Stomach (tissue), 9 donors: Measurements from ENCODE around the gene PNMA8B. TPM values are rescaled to one million over a fixed set of nuclear protein-coding genes. Genes with fewer than 3 reads are reported as not detected.
A peak's percentile ranks its signal among the peaks of the same experiment; 100 is the strongest.
"Not testable (repeated sequence)": the region's sequence is repeated elsewhere in the genome, so short reads cannot be mapped to it uniquely, and the experiment has no call there.

Experiments used
- DNase-seq, 2 donors: peaks; one replicate each; pipeline versions ENCODE4 v3.0.0 to v3.0.0-alpha.2; 2013 to 2019
- H3K27ac ChIP-seq, 5 donors: fragments of 200-600 bp in 4 of 5; sonication (generic) in 4 of 5; one replicate each; pipeline ENCODE4 v1.5.1; 2013 to 2019; ENCODE audit warnings: mild to moderate bottlenecking in 1 of 5, moderate library complexity in 1 of 5
- H3K27me3 ChIP-seq, 3 donors: fragments of 200-600 bp; sonication (generic); one replicate each; pipeline ENCODE4 v1.5.1; 2017 to 2019; ENCODE audit warnings: mixed run types in 1 of 3
- H3K36me3 ChIP-seq, 4 donors: fragments of 200-600 bp; sonication (generic); 1 replicate in 3 of 4; 2 replicates in 1 of 4; pipeline ENCODE4 v1.5.1; 2016 to 2019
- H3K4me1 ChIP-seq, 4 donors: fragments of 200-600 bp; sonication (generic); one replicate each; pipeline ENCODE4 v1.5.1; 2016 to 2019
- H3K4me3 ChIP-seq, 4 donors: fragments of 200-600 bp; sonication (generic) in 3 of 4; one replicate each; pipeline ENCODE4 v1.5.1; 2016 to 2019; ENCODE audit warnings: mild to moderate bottlenecking in 1 of 4
- H3K9me3 ChIP-seq, 4 donors: fragments of 200-600 bp; sonication (generic); one replicate each; pipeline ENCODE4 v1.5.1; 2016 to 2019
- CTCF ChIP-seq, 7 experiments: fragments of 450-650 bp in 4 of 7; fragments of 200-600 bp in 3 of 7; sonication (generic) in 3 of 7; IDR thresholded peaks; one replicate each; pipeline ENCODE4 v1.5.1; 2016 to 2019; ENCODE audit warnings: antibody characterized with exemption in 7 of 7, control low read depth in 2 of 7, mild to moderate bottlenecking in 1 of 7
- EP300 ChIP-seq: sonication (generic); formaldehyde crosslinking; IDR thresholded peaks from one replicate; pipeline ENCODE4 v1.6.1; 2017; ENCODE audit warnings: antibody characterized with exemption
- POLR2A ChIP-seq, 4 donors: fragments of 450-650 bp; IDR thresholded peaks; one replicate each; pipeline ENCODE4 v1.6.1; 2016; ENCODE audit warnings: antibody characterized with exemption in 4 of 4, control low read depth in 2 of 4, mild to moderate bottlenecking in 1 of 4, moderate library complexity in 1 of 4
- POLR2AphosphoS5 ChIP-seq, 3 donors: sonication (generic); formaldehyde crosslinking; IDR thresholded peaks; one replicate each; pipeline ENCODE4 v1.6.1; 2016; ENCODE audit warnings: antibody characterized with exemption in 3 of 3
- WGBS, 5 donors: extraction: QIAGEN DNeasy Blood & Tissue Kit in 3 of 5; methylation state at CpG; one replicate each; pipeline versions ENCODE4 v1.1.5 to v1.1.7; 2013 to 2018; 5-methylcytosine and 5-hydroxymethylcytosine counted together
- intact Hi-C: fragments of 100-400 bp; cut with DNase I; formaldehyde crosslinking; loops from one replicate; pipeline ENCODE4 v1.15.1; 2023; ENCODE audit warnings: low total_unique reads
- polyA plus RNA-seq, 3 donors: library from polyadenylated mRNA; stranded (reverse); fragments of 200-250 nt; gene quantifications; one replicate each; pipeline ENCODE4 v1.2.3, GENCODE V29; 2013
- total RNA-seq, 5 donors: library from RNA; depleted of rRNA; stranded (reverse); fragments of >200 nt; gene quantifications; one replicate each; pipeline versions ENCODE4 v1.1.0 to v1.2.3, GENCODE V29; 2014 to 2016
- donor health status: healthy with polysubstance abuse.
- donor health status: Bipolar disorder and iron deficiency.
- donor health status: healthy.

The PNMA8B gene
- total and polyA plus RNA-seq, 8 donors, result under 0.01 to 4.1 (median 0.76) TPM; not detected in 1

- Histone ChIP-seq H3K4me1 (peaks cover 0 to 17% (median 15%) of the 10 kb centered on the region in 4 donors), H3K27ac (no peak overlapping the region), H3K27me3 (peaks cover 0 to 51% (median 10%) of the 10 kb centered on the region in 3 donors), H3K9me3 (no peaks in the 10 kb centered on the region), H3K36me3 (peaks cover 0 to under 1% (median 0%) of the 10 kb centered on the region in 4 donors), H3K4me3 (no peak overlapping the region)
- WGBS, 5 donors, result 50 to 83% (median 65%) methylated on average over 1 of the region's 1 CpG
- no peak for TF ChIP-seq CTCF (IDR thresholded peaks at IDR 0.05)
- no peak for TF ChIP-seq EP300
- TF ChIP-seq POLR2A (IDR thresholded peaks at IDR 0.05), result no peak
- no peak for TF ChIP-seq POLR2AphosphoS5 (IDR thresholded peaks at IDR 0.05)
- intact Hi-C loops, result no loop called here
- no peak for DNase-seq
Measured at GRCh38 chr19:46530636-46531035, 35.0 kb upstream of the PNMA8B start.

- Histone ChIP-seq H3K4me3 (no peak overlapping the region), H3K27me3 (peaks cover 0 to 51% (median 10%) of the 10 kb centered on the region in 3 donors), H3K36me3 (peaks cover 0 to 9% (median 0%) of the 10 kb centered on the region in 4 donors), H3K27ac (no peak overlapping the region), H3K9me3 (no peaks in the 10 kb centered on the region), H3K4me1 (peaks cover 0 to 17% (median 15%) of the 10 kb centered on the region in 4 donors)
- DNase-seq, result peak; percentile 69 to 89
- WGBS, 5 donors, result 6 to 11% (median 7%) methylated on average over 13 of the region's 13 CpGs
- intact Hi-C loops, result no loop called here
- TF ChIP-seq CTCF (IDR thresholded peaks at IDR 0.05) (peak in 5 of 7 experiments; percentile 87 to 94 (median 91)), EP300 (no peak), POLR2AphosphoS5 (IDR thresholded peaks at IDR 0.05) (no peak), POLR2A (IDR thresholded peaks at IDR 0.05) (no peak)
Measured at GRCh38 chr19:46529622-46530451, 34.2 kb upstream of the PNMA8B start.

- Histone ChIP-seq H3K4me1 (peaks cover 0 to 17% (median 15%) of the 10 kb centered on the region in 4 donors), H3K27me3 (peaks cover 0 to 51% (median 10%) of the 10 kb centered on the region in 3 donors), H3K27ac (no peak overlapping the region), H3K36me3 (peaks cover 0 to 9% (median 0%) of the 10 kb centered on the region in 4 donors), H3K9me3 (no peaks in the 10 kb centered on the region), H3K4me3 (no peak overlapping the region)
- DNase-seq, result no peak
- TF ChIP-seq POLR2AphosphoS5 (IDR thresholded peaks at IDR 0.05) (no peak), EP300 (no peak), POLR2A (IDR thresholded peaks at IDR 0.05) (no peak), CTCF (IDR thresholded peaks at IDR 0.05) (no peak)
- WGBS, 5 donors, result 54 to 58% (median 55%) methylated on average over 24 to 25 of the region's 25 CpGs
- intact Hi-C loops, result no loop called here
Measured at GRCh38 chr19:46528601-46529590, 33.2 kb upstream of the PNMA8B start.

- 86 to 95% (median 91%) methylated on average over 7 to 18 of the region's 18 CpGs for WGBS, 5 donors
- intact Hi-C loops, DNase-seq, H3K4me3 ChIP-seq, H3K9me3 ChIP-seq, H3K27ac ChIP-seq, H3K36me3 ChIP-seq: not testable (repeated sequence)
- H3K27me3 ChIP-seq, result peaks cover 0 to 31% (median 4%) of the 10 kb centered on the region in 3 donors
- peaks cover 0 to 17% (median 15%) of the 10 kb centered on the region in 4 donors for H3K4me1 ChIP-seq
Measured at GRCh38 chr19:46526801-46527200, 31.1 kb upstream of the PNMA8B start.
